K562 (cell line): ENCODE data around the gene MAD1L1. TPM values are rescaled to one million over a fixed set of nuclear protein-coding genes. Genes with fewer than 3 reads are reported as not detected.

Experiments
- ATAC-seq: fragments of 200-7000 bp; cut with Tn5 transposase; 3 replicates; pipeline ENCODE4 v1.9.1; 2020; ENCODE audit warnings: moderate library complexity
- BruUV-seq: library from RNA; stranded (reverse); fragments of 400-500 nt; replicated peaks from 2 replicates; lab custom pipeline; 2021; lab: Mats Ljungman, UMichigan
- CTCF ChIA-PET: fragments of 300-600 bp; formaldehyde crosslinking; extraction: SDS; loops from one replicate; lab custom pipeline; 2021; ENCODE audit warnings: low intra/inter-chr PET ratio; lab: Yijun Ruan, JAX
- POLR2A ChIA-PET: fragments of 300-600, 350-650 bp; sonication (Branson Sonifier 250); formaldehyde crosslinking; extraction: SDS; loops from one replicate; lab custom pipeline; 2021; ENCODE audit warnings: antibody characterized with exemption, inconsistent platforms; lab: Yijun Ruan, JAX
- DNase-seq, 4 experiments: peaks; one replicate each; pipeline versions ENCODE4 v3.0.0 to v3.0.0-alpha.2; 2011 to 2018; ENCODE audit warnings: low spot score in 3 of 4, mixed read lengths in 3 of 4; ENCODE audit errors: extremely low read depth in 1 of 4
- FAIRE-seq: peaks from 2 replicates; lab custom pipeline; 2011; peaks lifted over from hg19 to GRCh38; lab: Jason Lieb, UNC
- H2AFZ ChIP-seq: 2 replicates; pipeline ENCODE4 v1.6.0; 2011; ENCODE audit warnings: low read depth, low read length, control low read depth, inconsistent platforms
- H3K27ac ChIP-seq: fragments of 200-600 bp; 3 replicates; pipeline ENCODE4 v1.8.0; 2011; ENCODE audit warnings: low read depth, mild to moderate bottlenecking, control low read depth, inconsistent platforms, low read length, moderate library complexity, mixed read lengths; ENCODE audit errors: extremely low read depth
- H3K27me3 ChIP-seq, 2 experiments: fragments of 300-600 bp in 1 of 2; 2 replicates in 1 of 2; 3 replicates in 1 of 2; pipeline versions ENCODE4 v1.6.0 to v1.8.0; 2011; ENCODE audit warnings: inconsistent platforms in 2 of 2, low read length in 2 of 2, mild to moderate bottlenecking in 1 of 2, mixed read lengths in 1 of 2, moderate library complexity in 1 of 2; ENCODE audit not compliant: control insufficient read depth in 2 of 2, insufficient read depth in 2 of 2
- H3K36me3 ChIP-seq: fragments of 300-600 bp; 3 replicates; pipeline ENCODE4 v1.8.0; 2011; ENCODE audit warnings: mild to moderate bottlenecking, low read length, inconsistent platforms; ENCODE audit not compliant: control insufficient read depth, insufficient read depth
- H3K4me1 ChIP-seq, 2 experiments: fragments of 200-600 bp in 1 of 2; replicated peaks in 1 of 2; 2 replicates in 1 of 2; 3 replicates in 1 of 2; pipeline versions ENCODE4 v1.5.1 to v1.8.0; 2011; ENCODE audit warnings: inconsistent platforms in 2 of 2, low read length in 2 of 2, mild to moderate bottlenecking in 1 of 2, mixed read lengths in 1 of 2, moderate library complexity in 1 of 2; ENCODE audit not compliant: control insufficient read depth in 2 of 2, insufficient read depth in 2 of 2
- H3K4me2 ChIP-seq: 2 replicates; pipeline ENCODE4 v1.6.1; 2011; ENCODE audit warnings: low read length, control low read depth, inconsistent platforms, mixed read lengths; ENCODE audit not compliant: insufficient read depth
- H3K4me3 ChIP-seq: fragments of 200-600 bp; sonication (generic), shearing (Covaris generic); 2 replicates; pipeline ENCODE4 v1.5.1; 2016; ENCODE audit warnings: control low read depth, inconsistent platforms
- H3K79me2 ChIP-seq: fragments of 200-600 bp; 3 replicates; pipeline ENCODE4 v1.8.0; 2011; ENCODE audit warnings: low read length, inconsistent platforms; ENCODE audit not compliant: control insufficient read depth, insufficient read depth
- H3K9ac ChIP-seq, 2 experiments: 2 replicates each; pipeline versions ENCODE4 v1.6.0 to v1.6.1; 2011; ENCODE audit warnings: low read depth in 2 of 2, low read length in 2 of 2, control low read depth in 1 of 2, inconsistent platforms in 1 of 2, mild to moderate bottlenecking in 1 of 2, mixed read lengths in 1 of 2; ENCODE audit not compliant: insufficient read depth in 1 of 2
- H3K9me1 ChIP-seq: one replicate; pipeline ENCODE4 v1.6.0; 2011; ENCODE audit warnings: inconsistent platforms, mild to moderate bottlenecking, low read length, moderate library complexity; ENCODE audit not compliant: control insufficient read depth, insufficient read depth
- H3K9me3 ChIP-seq: replicated peaks from 2 replicates; pipeline ENCODE4 v1.5.1; 2011; ENCODE audit warnings: low read depth, low read length, inconsistent platforms; ENCODE audit not compliant: control insufficient read depth, insufficient read depth
- H4K20me1 ChIP-seq: replicated peaks from 2 replicates; pipeline ENCODE4 v1.6.1; 2011; ENCODE audit warnings: low read length, inconsistent platforms, mixed read lengths; ENCODE audit not compliant: control insufficient read depth, insufficient read depth
- CTCF ChIP-seq, 3 experiments: IDR thresholded peaks in 2 of 3; conservative IDR thresholded peaks in 1 of 3; 2 replicates each; pipeline ENCODE4 v1.5.1; 2011 to 2012; ENCODE audit warnings: low read length in 3 of 3, mild to moderate bottlenecking in 3 of 3, control low read depth in 2 of 3, improper control_type of control experiment in 1 of 3, inconsistent platforms in 1 of 3, low read depth in 1 of 3, mixed read lengths in 1 of 3, moderate library complexity in 1 of 3; ENCODE audit not compliant: insufficient read depth in 2 of 3
- EHMT2 ChIP-seq: fragments of 450-650 bp; IDR thresholded peaks from 2 replicates; pipeline ENCODE4 v1.6.1; 2018; ENCODE audit warnings: antibody characterized with exemption
- HSF4 ChIP-seq: fragments of 250-450 bp; sonication (Bioruptor Pico); IDR thresholded peaks from 2 replicates; pipeline ENCODE4 v2.1.2; 2022; ENCODE audit warnings: mild to moderate bottlenecking, moderate library complexity, borderline replicate concordance
- KAT2B ChIP-seq: IDR thresholded peaks from one replicate; pipeline ENCODE4 v1.6.1; 2012; ENCODE audit warnings: low read depth, mild to moderate bottlenecking, control low read depth, inconsistent platforms, low read length, moderate library complexity
- KLF1 ChIP-seq: fragments of 450-650 bp; IDR thresholded peaks from 2 replicates; pipeline ENCODE4 v1.6.1; 2016; ENCODE audit warnings: missing genetic modification characterization, missing compliant biosample characterization
- KLF13 ChIP-seq: fragments of 450-650 bp; IDR thresholded peaks from 2 replicates; pipeline ENCODE4 v1.6.1; 2016; ENCODE audit warnings: missing genetic modification characterization, low read depth, mild to moderate bottlenecking, missing compliant biosample characterization, moderate library complexity, borderline replicate concordance
- NCOA6 ChIP-seq: fragments of 450-650 bp; IDR thresholded peaks from 2 replicates; pipeline ENCODE4 v1.6.1; 2017; ENCODE audit warnings: mild to moderate bottlenecking
- NFXL1 ChIP-seq: fragments of 450-650 bp; formaldehyde crosslinking; IDR thresholded peaks from 2 replicates; pipeline ENCODE4 v1.4.0; 2021; ENCODE audit warnings: mild to moderate bottlenecking
- NR4A1 ChIP-seq, 2 experiments: fragments of 250-450 bp in 1 of 2; fragments of 450-650 bp in 1 of 2; sonication (Bioruptor Pico) in 1 of 2; IDR thresholded peaks; 2 replicates each; pipeline versions ENCODE4 v1.4.0 to v1.6.1; 2016 to 2020; ENCODE audit warnings: mild to moderate bottlenecking in 2 of 2, missing compliant biosample characterization in 1 of 2, missing genetic modification characterization in 1 of 2, moderate library complexity in 1 of 2
- RERE ChIP-seq: sonication (generic); formaldehyde crosslinking; IDR thresholded peaks from 2 replicates; pipeline ENCODE4 v1.8.0; 2023; ENCODE audit warnings: missing genetic modification reagents, mild to moderate bottlenecking, borderline replicate concordance
- SMC3 ChIP-seq: conservative IDR thresholded peaks from 2 replicates; pipeline ENCODE4 v1.6.1; 2011; ENCODE audit warnings: low read depth, low read length, improper control_type of control experiment; ENCODE audit not compliant: insufficient read depth
- SRSF9 ChIP-seq: fragments of 200-400 bp; formaldehyde crosslinking; IDR thresholded peaks from 2 replicates; pipeline ENCODE4 v1.6.1; 2017; ENCODE audit warnings: low read depth, low read length, borderline replicate concordance
- TAF15 ChIP-seq: fragments of 200-400 bp; formaldehyde crosslinking; IDR thresholded peaks from 2 replicates; pipeline ENCODE4 v1.6.1; 2017; ENCODE audit warnings: mild to moderate bottlenecking, low read depth, low read length, moderate library complexity
- WGBS: fragments of 100-300 bp; shearing (Covaris generic); methylation state at CpG from one replicate; pipeline ENCODE4 v1.1.6; 2016; ENCODE audit warnings: low coverage, mixed read lengths; ENCODE audit not compliant: insufficient coverage; ENCODE audit errors: missing lambda C conversion rate; 5-methylcytosine and 5-hydroxymethylcytosine counted together
- in situ Hi-C: fragments of 300-500 bp; cut with MboI; formaldehyde crosslinking; loops from 4 replicates; pipeline ENCODE4 v1.15.0; 2018; ENCODE audit warnings: inconsistent platforms, mixed read lengths
- intact Hi-C: fragments of 100-400 bp; cut with micrococcal nuclease; formaldehyde crosslinking; loops from 2 replicates; pipeline ENCODE4 v1.14.2; 2022
- polyA plus RNA-seq, 8 experiments: library from polyadenylated mRNA; depleted of rRNA in 4 of 8; stranded (reverse) in 5 of 8; unstranded in 3 of 8; fragments of >200 nt; fragmentation: Nextera tagmentation in 2 of 8; fragmentation: Illumina TruSeq in 1 of 8; extraction: Ambion mirVana in 2 of 8; extraction: Trizol in 1 of 8; gene quantifications; 2 replicates each; pipeline versions ENCODE4 v1.2.1 to v1.2.3, GENCODE V29; 2011 to 2014; ENCODE audit warnings: inconsistent platforms in 1 of 8, missing spikeins in 1 of 8
- total RNA-seq, 7 experiments: library from RNA; depleted of rRNA in 6 of 7; stranded (reverse); fragments of >200 nt in 6 of 7; fragmentation: Illumina TruSeq in 2 of 7; extraction: Trizol in 2 of 7; gene quantifications; 2 replicates each; pipeline versions ENCODE4 v1.2.1 to v1.2.3, GENCODE V29; 2011 to 2021; ENCODE audit warnings: low replicate concordance in 1 of 7

The MAD1L1 gene
- total and polyA plus RNA-seq, 9 of the 15 experiments (the other 6 are each of a cell fraction or from before 2014, with no cell fraction given), result 1.7 to 89.7 (median 18.0) TPM

- Histone ChIP-seq H3K9ac (peak overlapping the region; percentile 76 to 88; a peak in 3 of 4 replicates), H3K79me2 (peaks cover 35% of the 10 kb centered on the region), H3K9me1 (peaks cover 3% of the 10 kb centered on the region), H3K4me2 (no peak overlapping the region), H4K20me1 (no peaks in the 10 kb centered on the region), H3K27me3 (no peaks in the 10 kb centered on the region), H3K36me3 (peaks cover 7% of the 10 kb centered on the region; the same call in 2 of the 3 replicates), H3K4me1 (peaks cover 31 to 96% of the 10 kb centered on the region in 2 experiments), H3K9me3 (peaks cover 3% of the 10 kb centered on the region), H3K4me3 (no peak overlapping the region), H3K27ac (peak overlapping the region; percentile 89; the same call in 2 of the 3 replicates), H2AFZ (no peak overlapping the region)
- BruUV-seq, result no TSS peak
- no peak for DNase-seq
- WGBS, result 89% methylated on average over 26 of the region's 27 CpGs
- FAIRE-seq, result no peak
- ATAC-seq, result no peak
- ChIA-PET POLR2A (interaction anchor here (1.4 to 1.7 kb wide), 2 partner anchors 15 to 26 kb away, joined by 3 to 6 read pairs; no protein-coding TSS in a partner anchor), CTCF (no interaction called here)
- in situ Hi-C loops (no loop called here), intact Hi-C loops (loop anchor here (10.0 kb wide), 1 partner anchor 247 kb away; no protein-coding TSS in a partner anchor)
- TF ChIP-seq HSF4 (CRISPR knock-in tag) (no peak), NFXL1 (CRISPR knock-in tag) (no peak), EHMT2 (no peak), TAF15 (no peak), NR4A1 (CRISPR knock-in tag; IDR thresholded peaks at IDR 0.05) (no peak), NR4A1 (tag; IDR thresholded peaks at IDR 0.05) (no peak), SMC3 (no peak), KLF13 (tag) (no peak), NCOA6 (no peak), SRSF9 (no peak), KAT2B (no peak), CTCF (IDR thresholded peaks at IDR 0.05 in 2 of 3, conservative IDR thresholded peaks at IDR 0.05 in 1 of 3; ENCODE audit: insufficient read depth in 2 of 3, low read depth in 1 of 3, low read length in 3 of 3) (no peak), RERE (CRISPR knock-in tag) (no peak), KLF1 (tag) (no peak)
These were observed 375.0 kb downstream of the MAD1L1 start for GRCh38 chr7:1857487-1858421.
